ENCODE results near the gene GIPC3.

- no peak for TF ChIP-seq CTCF (conservative IDR thresholded peaks at IDR 0.05 in 1 of 2, IDR thresholded peaks at IDR 0.05 in 1 of 2; ENCODE audit: extremely low read depth in 1 of 2, insufficient read depth in 1 of 2, low read depth in 1 of 2, low read length in 2 of 2)
- no peak for TF ChIP-seq EZH2 (IDR thresholded peaks at IDR 0.05; ENCODE audit: borderline replicate concordance, low read length)
Measured at GRCh38 chr19:3536429-3537100, 48.7 kb upstream of the GIPC3 start.

Measured in mammary epithelial cell (primary cell).